GM21723 (cell line): ENCODE data around the gene KLF16.
"Not testable (repeated sequence)": the region's sequence is repeated elsewhere in the genome, so short reads cannot be mapped to it uniquely, and the experiment has no call there.

Experiments used
- ATAC-seq: cut with Tn5 transposase; IDR thresholded peaks from one replicate; pipeline ENCODE4 v1.9.1; 2021; ENCODE audit warnings: mild to moderate bottlenecking, moderate library complexity; ENCODE audit not compliant: unreplicated experiment

Gene KLF16

GRCh38 chr19:1863328-1863637, at the start of gene KLF16:
TSS of gene KLF16 (minus strand) at chr19:1863579. CDS start at chr19:1863497, 82 bp downstream.
- ATAC-seq: no peak

GRCh38 chr19:1912760-1913505, 49.6 kb upstream of the KLF16 start:
- ATAC-seq: no peak

GRCh38 chr19:1911995-1912394, 48.6 kb upstream of the KLF16 start:
- ATAC-seq: no peak

- no peak for ATAC-seq
Observed at GRCh38 chr19:1911098-1911497, 47.7 kb upstream of the KLF16 start.

- ATAC-seq: no peak
Observed at GRCh38 chr19:1910177-1910576, 46.8 kb upstream of the KLF16 start.

GRCh38 chr19:1909761-1910080, 46.3 kb upstream of the KLF16 start:
- ATAC-seq: no peak

GRCh38 chr19:1908364-1908678, 44.9 kb upstream of the KLF16 start:
- ATAC-seq: no peak

GRCh38 chr19:1907563-1908363, 44.4 kb upstream of the KLF16 start:
- no peak for ATAC-seq

GRCh38 chr19:1906985-1907562, 43.7 kb upstream of the KLF16 start:
- no peak for ATAC-seq

- ATAC-seq: no peak
Observed at GRCh38 chr19:1905863-1906375, 42.5 kb upstream of the KLF16 start.

- peak; percentile 73 for ATAC-seq
Observed at GRCh38 chr19:1905110-1905862, 41.9 kb upstream of the KLF16 start, which contains the start of the genes ADAT3 and SCAMP4. TSS of gene ADAT3 (plus strand) at chr19:1905399. CDS start at chr19:1912048, 6,649 bp downstream. TSS of gene SCAMP4 (plus strand) at chr19:1905399. CDS start at chr19:1915020, 9,621 bp downstream.

GRCh38 chr19:1904860-1905109, 41.4 kb upstream of the KLF16 start:
- no peak for ATAC-seq

- no peak for ATAC-seq
Observed at GRCh38 chr19:1902923-1903322, 39.5 kb upstream of the KLF16 start.

GRCh38 chr19:1901940-1902404, 38.6 kb upstream of the KLF16 start:
- no peak for ATAC-seq

GRCh38 chr19:1896508-1896907, 33.1 kb upstream of the KLF16 start:
- no peak for ATAC-seq

- no peak for ATAC-seq
Observed at GRCh38 chr19:1893791-1894190, 30.4 kb upstream of the KLF16 start.

GRCh38 chr19:1889907-1890306, 26.5 kb upstream of the KLF16 start:
- ATAC-seq: no peak

GRCh38 chr19:1888385-1888784, 25.0 kb upstream of the KLF16 start:
- no peak for ATAC-seq

- ATAC-seq: not testable (repeated sequence)
Observed at GRCh38 chr19:1886360-1886759, 23.0 kb upstream of the KLF16 start.

- peak; percentile 69 for ATAC-seq
Observed at GRCh38 chr19:1885398-1886119, 22.2 kb upstream of the KLF16 start, which contains the start of gene ABHD17A. TSS of gene ABHD17A (minus strand) at chr19:1885496. CDS start at chr19:1881566, 3,930 bp downstream.
